Stomach (tissue), 4 donors: Measurements from ENCODE around the gene CTH.

Experiments
- CTCF ChIP-seq, 7 experiments: fragments of 450-650 bp in 4 of 7; fragments of 200-600 bp in 3 of 7; sonication (generic) in 3 of 7; IDR thresholded peaks; one replicate each; pipeline ENCODE4 v1.5.1; 2016 to 2019; ENCODE audit warnings: antibody characterized with exemption in 7 of 7, control low read depth in 2 of 7, mild to moderate bottlenecking in 1 of 7
- POLR2A ChIP-seq, 4 donors: fragments of 450-650 bp; IDR thresholded peaks; one replicate each; pipeline ENCODE4 v1.6.1; 2016; ENCODE audit warnings: antibody characterized with exemption in 4 of 4, control low read depth in 2 of 4, mild to moderate bottlenecking in 1 of 4, moderate library complexity in 1 of 4
- POLR2AphosphoS5 ChIP-seq, 3 donors: sonication (generic); formaldehyde crosslinking; IDR thresholded peaks; one replicate each; pipeline ENCODE4 v1.6.1; 2016; ENCODE audit warnings: antibody characterized with exemption in 3 of 3

- TF ChIP-seq CTCF (IDR thresholded peaks at IDR 0.05) = no peak
- TF ChIP-seq POLR2A (IDR thresholded peaks at IDR 0.05) = no peak
- no peak for TF ChIP-seq POLR2AphosphoS5 (IDR thresholded peaks at IDR 0.05)
Observed at GRCh38 chr1:70376196-70376595, 34.9 kb upstream of the CTH start.
